Right lobe of liver (tissue), 4 donors: ENCODE results near the gene TRAK1.

Experiments used
- CTCF ChIP-seq, 4 donors: fragments of 200-600 bp in 3 of 4; fragments of 450-650 bp in 1 of 4; IDR thresholded peaks; one replicate each; pipeline versions ENCODE4 v1.5.1 to v1.8.0; 2016 to 2022; ENCODE audit warnings: antibody characterized with exemption in 4 of 4, mild to moderate bottlenecking in 2 of 4
- POLR2A ChIP-seq: fragments of 450-650 bp; IDR thresholded peaks from one replicate; pipeline ENCODE4 v1.6.1; 2017; ENCODE audit warnings: antibody characterized with exemption, mild to moderate bottlenecking
- donor health status: DM: no; HTN: no; CAD: no.
- donor health status: DM: no; HTN: no; CAD: no.
- donor health status: DM: no; HTN: yes; CAD: no.

- TF ChIP-seq CTCF (IDR thresholded peaks at IDR 0.05) (no peak), POLR2A (no peak)
Measured at GRCh38 chr3:42085641-42086376, 5.3 kb upstream of the TRAK1 start.
